Measurements from ENCODE around the gene FAF1.

The FAF1 gene

DNA sequence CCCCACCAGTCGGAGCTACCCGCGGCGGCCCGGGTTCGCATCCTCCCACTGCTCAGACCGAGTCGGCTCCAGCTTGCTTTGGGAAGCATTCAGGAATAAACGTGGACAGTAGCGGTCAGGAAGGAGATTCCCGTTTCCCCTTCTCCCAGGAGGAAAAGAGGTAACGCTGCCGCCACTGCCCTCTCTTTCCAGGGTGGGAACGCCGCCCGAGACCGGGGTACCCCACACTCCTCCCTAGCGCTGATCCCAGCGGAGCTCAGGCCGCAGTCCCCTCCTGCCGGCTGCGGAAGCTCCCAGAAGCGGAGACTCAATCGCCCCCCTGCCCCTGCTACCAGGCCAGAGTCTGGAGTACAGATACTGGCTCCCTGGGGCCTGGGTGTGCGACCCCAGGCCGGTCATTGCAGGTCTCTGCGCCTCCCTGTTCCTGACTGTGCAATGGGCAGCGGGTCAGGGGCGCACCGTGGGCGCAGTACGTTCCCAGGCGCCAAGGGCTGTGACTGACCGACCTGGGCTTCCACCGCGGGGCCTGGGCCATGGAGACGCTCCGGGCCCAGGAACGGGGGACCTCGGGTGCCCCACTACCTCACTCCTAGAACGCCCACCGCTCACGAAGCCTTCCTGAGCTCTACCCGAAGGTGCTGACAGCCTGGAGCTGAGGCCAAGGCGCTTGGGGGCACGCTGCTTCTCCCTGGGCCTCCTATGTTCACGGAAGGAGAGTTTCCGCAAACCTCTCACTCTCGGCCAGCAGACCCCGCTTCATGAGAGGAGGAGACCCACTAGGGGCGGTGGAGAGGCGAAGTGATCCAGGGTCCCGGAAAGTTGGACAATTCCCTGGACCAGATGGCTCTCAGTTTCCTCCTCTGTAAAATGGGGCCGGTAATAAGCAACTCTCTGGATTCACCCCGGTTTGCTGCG lies 544.6 kb downstream of the FAF1 start:
- no peak for DNase-seq (ENCODE audit: low spot score)

DNA sequence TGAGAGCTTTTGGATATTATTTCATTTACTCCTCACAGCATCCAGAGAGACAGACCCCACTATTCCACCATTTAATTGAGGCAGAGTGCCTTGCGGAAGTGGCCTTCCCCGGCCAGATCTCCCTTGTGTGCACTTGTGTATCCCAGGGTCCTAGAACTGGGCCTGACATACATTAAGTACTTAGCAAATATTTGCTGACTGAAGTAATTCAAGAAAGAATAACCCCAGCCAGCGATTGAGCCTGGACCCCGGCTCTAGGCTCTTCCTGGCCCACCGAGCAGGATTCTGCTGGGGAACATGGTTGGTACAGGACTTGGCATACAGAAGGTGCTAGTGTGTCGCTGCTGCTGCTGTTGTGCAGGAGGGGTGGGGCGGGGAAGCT lies 545.2 kb downstream of the FAF1 start:
- DNase-seq (ENCODE audit: low spot score), result no peak

DNA sequence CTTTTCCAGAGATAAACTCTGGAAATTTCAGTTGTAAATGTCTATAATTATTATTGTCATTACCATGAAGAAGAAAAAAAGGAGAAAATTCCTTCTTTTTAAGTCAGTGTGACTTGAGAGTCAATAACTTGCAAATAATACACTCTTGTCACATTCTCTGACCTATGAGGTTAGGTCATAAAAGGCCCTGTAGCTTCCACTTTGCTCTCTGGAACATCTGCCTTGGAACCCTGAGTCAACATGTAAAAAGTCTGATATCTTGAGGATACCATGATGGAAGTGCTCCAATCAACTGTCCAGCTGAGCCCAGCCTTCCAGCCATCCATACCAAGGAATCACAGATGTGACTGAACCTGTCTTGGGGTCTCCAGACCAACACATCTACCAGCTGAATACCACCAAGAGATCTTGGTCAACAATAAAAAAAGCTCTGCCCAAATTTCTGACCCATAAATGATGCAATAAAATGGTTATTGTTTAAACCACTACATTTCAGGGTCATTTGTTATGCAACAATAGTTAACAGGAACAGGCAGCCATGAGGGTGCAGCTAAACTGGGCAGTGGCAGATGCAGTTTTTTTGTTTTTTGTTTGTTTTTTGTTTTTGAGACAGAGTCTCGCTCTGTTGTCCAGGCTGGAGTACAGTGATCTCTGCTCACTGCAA lies 547.1 kb downstream of the FAF1 start:
- no peak for DNase-seq (ENCODE audit: low spot score)

DNA sequence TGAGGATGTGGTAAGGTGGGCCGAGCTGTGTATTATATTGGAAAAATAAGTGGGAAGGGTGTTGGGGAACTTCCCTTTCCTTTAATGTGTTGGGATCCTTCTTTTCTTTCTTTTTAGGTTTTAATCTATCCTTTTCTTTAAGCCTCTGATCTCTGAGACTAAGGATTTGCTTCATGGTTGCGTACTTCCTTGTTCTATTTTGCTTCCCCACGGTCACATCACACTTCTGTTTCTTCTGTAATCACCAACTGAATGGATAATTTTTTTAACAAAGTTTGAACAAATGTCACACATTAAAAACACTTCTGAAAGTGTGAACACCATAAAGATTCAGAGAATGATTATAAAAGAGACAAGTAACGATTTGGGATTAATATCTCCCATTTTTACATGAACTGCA lies 554.3 kb downstream of the FAF1 start:
- no peak for DNase-seq (ENCODE audit: low spot score)

DNA sequence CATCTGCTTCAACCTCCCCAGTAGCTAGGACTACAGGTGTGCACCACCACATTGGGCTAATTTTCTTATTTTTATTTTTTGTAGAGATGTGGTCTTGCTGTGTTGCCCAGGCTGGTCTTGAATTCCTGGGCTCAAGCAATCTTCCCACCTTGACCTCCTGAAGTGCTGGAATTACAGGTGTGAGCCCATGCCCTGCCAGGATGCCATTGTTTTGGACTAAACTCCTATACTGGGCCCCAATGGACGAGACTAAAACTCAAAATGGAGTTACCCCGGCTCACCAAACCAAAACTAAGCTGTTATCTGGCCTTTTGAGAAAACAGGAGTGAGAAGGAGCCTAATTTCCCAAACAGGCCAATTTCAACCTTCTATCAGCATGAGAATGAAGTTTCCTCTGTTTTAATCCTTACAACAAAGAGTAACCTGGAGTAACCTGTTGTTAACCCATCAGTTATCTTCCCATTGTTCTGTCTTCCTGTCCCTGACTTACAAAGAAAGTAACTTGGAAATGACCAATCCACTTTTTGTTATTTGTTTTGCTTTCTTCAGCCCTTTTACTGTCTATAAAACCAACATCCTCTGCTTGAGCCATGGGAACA lies 566.4 kb downstream of the FAF1 start:
- no peak for DNase-seq (ENCODE audit: low spot score)

All from SW480 (cell line).